CMK (cell line): ENCODE results near the gene FUT3.
"Not testable (repeated sequence)": the region's sequence is repeated elsewhere in the genome, so short reads cannot be mapped to it uniquely, and the experiment has no call there.

Experiments
- DNase-seq: peaks from one replicate; pipeline ENCODE4 v3.0.0-alpha.2; 2010; ENCODE audit warnings: low read depth

FUT3 gene

GRCh38 chr19:5848621-5849020 lies 2.6 kb downstream of the FUT3 start:
- DNase-seq: not testable (repeated sequence)

- DNase-seq: not testable (repeated sequence)
Observed at GRCh38 chr19:5847846-5848245, 3.4 kb downstream of the FUT3 start.

DNA sequence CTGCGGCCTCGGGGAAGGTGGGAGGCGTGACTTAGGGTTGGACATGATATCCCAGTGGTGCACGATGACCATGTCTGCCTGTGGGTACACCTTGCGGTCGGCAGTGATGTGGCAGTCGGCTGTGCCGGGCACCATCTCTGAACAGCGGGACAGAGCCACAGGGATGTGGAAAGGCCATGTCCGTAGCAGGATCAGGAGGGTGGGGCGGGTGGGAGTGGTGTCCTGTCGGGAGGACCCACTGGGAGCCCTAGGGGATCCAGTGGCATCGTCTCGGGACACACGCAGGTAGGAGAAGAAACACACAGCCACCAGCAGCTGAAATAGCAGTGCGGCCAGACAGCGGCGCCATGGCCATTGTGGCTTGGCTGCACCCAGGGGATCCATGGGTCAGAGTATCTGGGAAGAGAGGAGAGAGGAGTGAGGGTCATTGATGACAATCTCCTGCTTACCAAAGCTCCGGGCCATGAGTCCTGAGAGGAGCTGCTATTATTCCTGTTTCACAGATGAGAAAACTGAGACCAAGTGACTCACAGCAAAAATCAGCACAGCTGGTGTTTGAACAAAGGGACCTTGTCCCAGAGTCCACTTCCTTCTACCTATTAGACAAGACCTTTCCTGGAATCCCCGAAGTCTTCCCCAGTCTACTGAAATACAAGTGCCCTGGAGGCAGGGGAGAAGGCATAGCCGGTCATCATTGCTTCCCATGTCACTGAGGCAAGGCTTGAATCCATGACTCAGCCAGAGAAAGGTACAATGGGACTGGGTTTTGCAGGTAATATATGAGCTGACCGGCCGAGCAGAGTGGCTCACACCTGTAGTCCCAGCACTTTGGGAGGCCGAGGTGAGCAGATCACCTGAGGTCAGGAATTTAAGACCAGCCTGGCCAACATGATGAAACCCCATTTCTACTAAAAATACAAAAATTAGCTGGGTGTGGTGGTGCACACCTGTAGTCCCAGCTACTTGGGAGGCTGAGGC lies 6.5 kb downstream of the FUT3 start:
- DNase-seq: no peak

- no peak for DNase-seq
Observed at GRCh38 chr19:5843295-5843927, 7.8 kb downstream of the FUT3 start.

- DNase-seq: not testable (repeated sequence)
Observed at GRCh38 chr19:5841735-5842111, 9.5 kb downstream of the FUT3 start.

DNA sequence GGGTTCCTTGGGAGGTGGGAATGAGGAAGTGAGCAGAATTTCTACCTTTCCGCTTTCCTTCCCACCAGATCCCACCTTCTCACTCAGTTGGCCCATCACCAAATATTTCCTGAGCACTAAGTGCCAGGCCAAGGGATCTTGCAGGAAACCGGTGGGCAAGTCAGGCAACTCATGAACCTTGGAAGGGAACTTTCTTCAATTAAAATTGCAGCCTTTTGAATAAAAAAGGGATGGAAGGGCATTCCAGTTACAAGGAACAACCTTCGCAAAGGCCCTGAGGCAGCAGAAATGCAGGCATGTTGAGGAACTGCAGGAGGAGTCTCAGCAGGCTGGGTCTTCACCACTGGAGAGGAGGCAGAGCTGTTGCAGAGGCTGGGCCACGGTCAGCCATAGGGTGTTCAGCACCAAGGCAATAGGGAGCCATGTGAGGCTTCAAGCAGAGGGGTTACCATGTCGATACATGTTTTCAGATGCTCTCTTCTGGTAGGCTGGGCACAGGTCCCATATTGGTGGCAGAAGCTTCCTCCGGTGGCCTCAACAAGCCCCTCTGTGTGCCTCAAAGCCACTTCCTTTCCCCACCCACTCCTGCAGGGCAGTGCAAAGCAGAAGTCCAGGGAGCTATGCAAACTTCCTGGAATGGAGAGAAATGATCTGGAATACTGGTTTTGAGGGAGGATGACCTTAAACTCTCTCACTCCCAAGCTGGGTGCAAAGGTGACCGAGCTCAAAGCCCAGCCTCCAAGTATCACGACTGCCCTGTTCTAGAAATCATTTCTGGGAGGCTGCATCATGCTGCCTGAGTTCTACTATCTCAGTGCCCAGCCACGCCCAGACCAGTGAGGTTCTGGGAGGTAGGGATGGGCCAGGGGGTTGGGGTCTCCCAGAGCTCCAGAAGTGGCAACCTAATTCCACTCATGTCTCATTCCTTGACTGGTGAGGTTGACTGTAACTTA lies 11.9 kb downstream of the FUT3 start, which contains the start of gene FUT6:
TSS of gene FUT6 (minus strand) at position 638 of the 953 bp plus-strand sequence. CDS start 7,135 bp downstream, outside the sequence.
- DNase-seq: peak; percentile 36

DNA sequence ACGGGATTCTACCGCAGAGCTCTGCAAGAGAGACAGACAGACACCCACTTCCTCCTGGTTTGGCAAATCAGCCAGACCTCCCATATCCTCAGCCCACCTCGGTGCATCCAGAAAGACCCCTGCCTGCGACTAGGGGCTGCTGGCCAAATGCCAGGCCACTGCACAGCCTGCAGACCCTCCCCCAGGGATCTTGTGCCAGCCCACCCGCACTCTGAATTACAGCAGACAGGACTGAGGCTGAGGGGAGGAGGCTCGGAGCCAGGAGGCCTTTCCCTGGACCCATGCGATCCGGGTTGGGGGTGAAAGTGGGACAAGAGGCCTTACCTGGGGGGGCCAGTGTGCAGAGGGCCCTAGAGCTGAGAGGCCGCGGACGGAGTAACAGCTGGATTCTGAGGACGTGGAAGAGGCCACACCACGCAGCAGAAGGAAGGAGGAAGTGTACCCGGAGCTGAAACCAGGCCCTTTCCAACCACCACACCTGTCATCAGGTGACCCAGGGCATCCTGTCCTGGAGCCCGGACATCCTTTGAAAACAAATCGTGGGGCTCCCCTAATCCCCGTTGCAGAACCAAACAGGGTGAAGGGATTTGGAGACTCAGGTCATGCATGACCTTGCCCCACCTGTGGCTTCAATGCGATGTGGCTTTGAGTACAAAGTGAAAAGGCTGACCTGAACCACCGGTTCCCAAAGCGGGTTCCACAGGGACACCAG lies 12.7 kb downstream of the FUT3 start:
- DNase-seq: no peak

- no peak for DNase-seq
Observed at GRCh38 chr19:5837761-5838352, 13.4 kb downstream of the FUT3 start.

- no peak for DNase-seq
Observed at GRCh38 chr19:5832527-5833216, 18.6 kb downstream of the FUT3 start.

DNA sequence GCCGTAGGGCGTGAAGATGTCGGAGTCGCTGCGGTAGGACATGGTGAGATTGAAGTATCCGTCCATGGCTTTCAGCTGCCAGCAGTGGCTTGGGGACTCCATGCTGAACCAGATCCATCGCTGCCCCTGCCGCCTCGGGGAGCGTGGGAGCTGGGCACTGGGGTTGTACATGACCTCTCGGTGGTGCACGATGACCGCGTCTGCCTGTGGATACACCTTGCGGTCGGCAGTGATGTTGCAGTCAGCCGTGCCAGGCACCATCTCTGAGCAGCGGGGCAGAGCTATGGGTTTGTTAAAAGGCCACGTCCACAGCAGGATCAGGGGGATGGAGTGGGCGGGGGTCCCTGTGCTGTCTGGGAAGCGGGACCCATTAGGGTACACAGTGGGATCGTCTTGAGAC lies 19.2 kb downstream of the FUT3 start:
- no peak for DNase-seq

DNA sequence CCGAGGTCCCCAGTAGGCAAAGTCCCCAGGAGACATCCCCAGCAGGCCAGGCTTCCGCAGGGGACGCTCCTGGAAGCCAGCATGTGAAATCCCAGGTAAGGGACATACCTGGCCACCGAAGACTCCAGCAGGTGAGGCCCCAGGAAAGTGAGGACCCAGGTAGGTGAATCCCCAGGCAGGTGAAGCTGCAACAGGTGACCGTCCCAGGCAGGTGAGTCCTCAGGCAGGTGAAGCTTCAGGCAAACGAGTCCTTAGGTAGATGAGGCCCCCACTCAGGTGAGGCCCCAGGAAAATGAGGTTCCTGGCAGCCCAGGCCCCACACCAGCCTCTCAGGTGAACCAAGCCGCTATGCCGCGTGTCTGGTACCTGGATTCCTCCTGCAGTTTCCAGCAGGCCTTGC lies 20.1 kb downstream of the FUT3 start:
- DNase-seq: no peak

GRCh38 chr19:5829567-5830310 lies 21.5 kb downstream of the FUT3 start:
- DNase-seq: no peak

GRCh38 chr19:5828661-5829566 lies 22.3 kb downstream of the FUT3 start:
- DNase-seq: peak; percentile 73

- peak; percentile 91 for DNase-seq
Observed at GRCh38 chr19:5827891-5828660, 23.2 kb downstream of the FUT3 start.

DNA sequence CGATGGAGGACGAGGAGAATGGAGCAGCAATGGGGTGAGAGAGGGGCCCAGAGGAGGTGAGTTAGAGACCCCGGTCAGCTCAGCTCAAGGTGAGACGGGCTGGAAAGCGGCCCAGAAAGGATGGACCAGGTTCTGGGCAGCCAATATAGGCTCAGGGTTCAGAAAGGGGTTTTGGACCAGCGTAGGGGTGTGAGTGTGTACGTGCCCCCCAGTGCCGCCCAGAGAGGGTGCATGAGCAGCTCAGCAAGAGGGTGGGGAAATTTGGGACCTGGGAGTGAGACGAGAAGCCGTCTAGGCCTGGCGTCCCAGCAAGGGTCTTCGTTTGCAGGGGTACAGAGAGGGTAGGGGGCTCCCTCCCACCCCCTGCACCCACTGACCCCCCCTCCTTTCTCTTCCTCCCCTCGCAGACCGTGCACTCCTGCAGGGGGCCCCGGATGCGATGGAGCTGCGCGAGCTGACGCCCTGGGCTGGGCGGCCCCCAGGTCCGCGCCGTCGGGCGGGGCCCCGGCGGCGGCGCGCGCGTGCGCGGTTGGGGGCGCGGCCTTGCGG lies 23.8 kb downstream of the FUT3 start:
- DNase-seq: no peak

- DNase-seq: no peak
Observed at GRCh38 chr19:5826531-5827341, 24.5 kb downstream of the FUT3 start.

- DNase-seq: no peak
Observed at GRCh38 chr19:5825178-5825577, 26.1 kb downstream of the FUT3 start.
